H1 (cell line): ENCODE data around the gene RIPK4. TPM values are rescaled to one million over a fixed set of nuclear protein-coding genes. Genes with fewer than 3 reads are reported as not detected.
A peak's percentile ranks its signal among the peaks of the same experiment; 100 is the strongest.

ENCODE experiments used
- CTCF ChIA-PET: fragments of 300-600 bp; sonication (Branson Sonifier 250); formaldehyde crosslinking; loops from one replicate; lab custom pipeline; 2021; ENCODE audit not compliant: partially characterized antibody; lab: Charles Lee
- POLR2A ChIA-PET: fragments of 300-600 bp; sonication (Branson Sonifier 250); formaldehyde crosslinking; loops from one replicate; lab custom pipeline; 2021; ENCODE audit warnings: inconsistent platforms; ENCODE audit not compliant: partially characterized antibody; lab: Charles Lee
- DNase-seq, 2 experiments: peaks; one replicate each; pipeline versions ENCODE4 v3.0.0 to v3.0.0-alpha.2; 2010 to 2022; ENCODE audit warnings: low spot score in 2 of 2, low read depth in 1 of 2, mixed read lengths in 1 of 2
- FAIRE-seq: peaks from 2 replicates; lab custom pipeline; 2011; peaks lifted over from hg19 to GRCh38; lab: Jason Lieb, UNC
- H2AFZ ChIP-seq: 2 replicates; pipeline ENCODE4 v1.8.1; 2012; ENCODE audit warnings: low read length, inconsistent platforms
- H2AK5ac ChIP-seq: 2 replicates; pipeline ENCODE4 v1.6.1; 2013; ENCODE audit warnings: low read depth, low read length
- H2BK120ac ChIP-seq: replicated peaks from 2 replicates; pipeline ENCODE3; 2013; ENCODE audit warnings: low read depth, low read length, inconsistent platforms
- H2BK12ac ChIP-seq: 2 replicates; pipeline ENCODE4 v1.6.1; 2013; ENCODE audit warnings: low read depth, low read length
- H2BK15ac ChIP-seq: 2 replicates; pipeline ENCODE4 v1.6.1; 2013; ENCODE audit warnings: low read length
- H2BK20ac ChIP-seq: 2 replicates; pipeline ENCODE4 v1.6.1; 2013; ENCODE audit warnings: low read length
- H2BK5ac ChIP-seq: 2 replicates; pipeline ENCODE4 v1.6.1; 2013; ENCODE audit warnings: low read depth, low read length
- H3K14ac ChIP-seq: 2 replicates; pipeline ENCODE4 v1.6.1; 2013; ENCODE audit warnings: inconsistent platforms; ENCODE audit not compliant: insufficient read length
- H3K18ac ChIP-seq: 2 replicates; pipeline ENCODE4 v1.6.1; 2013; ENCODE audit warnings: low read length; ENCODE audit errors: extremely low read depth
- H3K23ac ChIP-seq: 2 replicates; pipeline ENCODE4 v1.6.1; 2013; ENCODE audit warnings: inconsistent platforms; ENCODE audit not compliant: insufficient read length
- H3K23me2 ChIP-seq: 2 replicates; pipeline ENCODE4 v1.6.1; 2013; ENCODE audit warnings: low read depth, low read length
- H3K27ac ChIP-seq: 2 replicates; pipeline ENCODE4 v1.6.1; 2011; ENCODE audit warnings: low read depth, low read length, inconsistent platforms
- H3K27me3 ChIP-seq, 4 experiments: replicated peaks in 1 of 4; 1 replicate in 1 of 4; 2 replicates in 3 of 4; pipeline versions ENCODE4 v1.6.1 to v1.8.1; 2011 to 2013; ENCODE audit warnings: low read length in 3 of 4, mild to moderate bottlenecking in 3 of 4, inconsistent platforms in 2 of 4, mixed read lengths in 2 of 4, moderate library complexity in 1 of 4; ENCODE audit not compliant: control insufficient read depth in 3 of 4, insufficient read depth in 3 of 4; ENCODE audit errors: extremely low read depth in 1 of 4
- H3K36me3 ChIP-seq, 4 experiments: 2 replicates each; pipeline versions ENCODE4 v1.6.1 to v1.8.1; 2011 to 2013; ENCODE audit warnings: mild to moderate bottlenecking in 4 of 4, low read length in 3 of 4, moderate library complexity in 2 of 4, control low read depth in 1 of 4, inconsistent platforms in 1 of 4; ENCODE audit not compliant: insufficient read depth in 4 of 4, control insufficient read depth in 2 of 4
- H3K4ac ChIP-seq: replicated peaks from 2 replicates; pipeline ENCODE3; 2013; ENCODE audit warnings: low read length, low read depth, mixed read lengths, inconsistent platforms; ENCODE audit not compliant: insufficient read length
- H3K4me1 ChIP-seq, 4 experiments: replicated peaks in 1 of 4; 1 replicate in 1 of 4; 2 replicates in 3 of 4; pipeline versions ENCODE4 v1.6.1 to v1.8.1; 2011 to 2013; ENCODE audit warnings: low read length in 3 of 4, inconsistent platforms in 2 of 4, mixed read lengths in 1 of 4; ENCODE audit not compliant: insufficient read depth in 4 of 4, control insufficient read depth in 3 of 4
- H3K4me2 ChIP-seq, 2 experiments: 2 replicates each; pipeline versions ENCODE4 v1.6.1 to v1.8.1; 2011 to 2013; ENCODE audit warnings: low read depth in 2 of 2, low read length in 2 of 2, control low read depth in 1 of 2, inconsistent platforms in 1 of 2, mild to moderate bottlenecking in 1 of 2; ENCODE audit not compliant: insufficient read depth in 1 of 2
- H3K4me3 ChIP-seq, 4 experiments: fragments of 200-600, 300-600 bp in 1 of 4; sonication (generic), shearing (Covaris generic), sonication (Bioruptor Twin) in 1 of 4; 2 replicates each; pipeline versions ENCODE4 v1.5.1 to v1.8.1; 2011 to 2016; ENCODE audit warnings: low read length in 4 of 4, low read depth in 3 of 4, control low read depth in 2 of 4, inconsistent platforms in 2 of 4, mild to moderate bottlenecking in 2 of 4, mixed read lengths in 1 of 4, moderate library complexity in 1 of 4; ENCODE audit not compliant: insufficient read depth in 2 of 4; ENCODE audit errors: extremely low read depth in 1 of 4
- H3K56ac ChIP-seq: replicated peaks from 2 replicates; pipeline ENCODE3; 2013; ENCODE audit warnings: low read depth, mild to moderate bottlenecking, mixed read lengths, low read length, inconsistent platforms; ENCODE audit not compliant: insufficient read length
- H3K79me1 ChIP-seq: 2 replicates; pipeline ENCODE4 v1.6.1; 2013; ENCODE audit warnings: low read depth, low read length, control low read depth
- H3K79me2 ChIP-seq, 2 experiments: 2 replicates each; pipeline versions ENCODE4 v1.6.1 to v1.8.1; 2012 to 2013; ENCODE audit warnings: low read length in 2 of 2, mild to moderate bottlenecking in 2 of 2, inconsistent platforms in 1 of 2; ENCODE audit not compliant: insufficient read depth in 2 of 2, control insufficient read depth in 1 of 2
- H3K9ac ChIP-seq, 4 experiments: replicated peaks in 1 of 4; 1 replicate in 1 of 4; 2 replicates in 3 of 4; pipeline versions ENCODE4 v1.6.1 to v1.8.1; 2011 to 2013; ENCODE audit warnings: low read depth in 3 of 4, low read length in 3 of 4, control low read depth in 2 of 4, mild to moderate bottlenecking in 2 of 4, moderate library complexity in 2 of 4, inconsistent platforms in 1 of 4; ENCODE audit errors: extremely low read depth in 1 of 4
- H3K9me3 ChIP-seq, 2 experiments: 2 replicates each; pipeline versions ENCODE4 v1.6.1 to v1.8.1; 2012 to 2013; ENCODE audit warnings: mild to moderate bottlenecking in 2 of 2, moderate library complexity in 2 of 2, control low read depth in 1 of 2, inconsistent platforms in 1 of 2, low read depth in 1 of 2, low read length in 1 of 2, mixed read lengths in 1 of 2; ENCODE audit not compliant: insufficient read depth in 2 of 2
- H4K20me1 ChIP-seq, 2 experiments: replicated peaks in 1 of 2; 2 replicates each; pipeline versions ENCODE3 to v1.8.1; 2011 to 2013; ENCODE audit warnings: inconsistent platforms in 2 of 2, low read length in 2 of 2, mild to moderate bottlenecking in 1 of 2; ENCODE audit not compliant: insufficient read depth in 2 of 2, control insufficient read depth in 1 of 2
- H4K5ac ChIP-seq: 2 replicates; pipeline ENCODE4 v1.6.1; 2013; ENCODE audit warnings: low read length, low read depth, mixed read lengths, inconsistent platforms; ENCODE audit not compliant: insufficient read length
- H4K8ac ChIP-seq: 2 replicates; pipeline ENCODE4 v1.8.0; 2013; ENCODE audit warnings: mild to moderate bottlenecking, moderate library complexity, low read length, inconsistent platforms; ENCODE audit not compliant: insufficient read depth; ENCODE audit errors: extremely low read depth
- H4K91ac ChIP-seq: replicated peaks from 2 replicates; pipeline ENCODE3; 2013; ENCODE audit warnings: low read length, mixed read lengths, inconsistent platforms; ENCODE audit not compliant: insufficient read length
- BACH1 ChIP-seq: IDR thresholded peaks from 2 replicates; pipeline ENCODE4 v1.6.1; 2012; ENCODE audit warnings: low read length, improper control_type of control experiment
- KDM5A ChIP-seq: fragments of 200-600 bp; IDR thresholded peaks from 2 replicates; pipeline ENCODE4 v1.7.1; 2012; ENCODE audit warnings: mild to moderate bottlenecking, low read length, inconsistent platforms, mixed read lengths
- POLR2A ChIP-seq, 2 experiments: IDR thresholded peaks; 1 replicate in 1 of 2; 2 replicates in 1 of 2; pipeline ENCODE4 v1.6.1; 2011; ENCODE audit warnings: low read depth in 2 of 2, low read length in 2 of 2, mild to moderate bottlenecking in 2 of 2; ENCODE audit errors: control extremely low read depth in 1 of 2
- POLR2AphosphoS5 ChIP-seq: IDR thresholded peaks from 2 replicates; pipeline ENCODE4 v1.6.1; 2011; ENCODE audit warnings: low read depth, low read length
- RNF2 ChIP-seq: fragments of 200-900, 300-1000 bp; sonication (generic); IDR thresholded peaks from 2 replicates; pipeline ENCODE4 v1.7.1; 2016; ENCODE audit warnings: borderline replicate concordance, low read depth, mild to moderate bottlenecking, antibody characterized with exemption, low read length; ENCODE audit not compliant: poor library complexity, severe bottlenecking; ENCODE audit errors: missing control alignments
- TBP ChIP-seq: IDR thresholded peaks from 2 replicates; pipeline ENCODE4 v1.6.1; 2011; ENCODE audit warnings: low read depth, low read length, improper control_type of control experiment
- TCF12 ChIP-seq: IDR thresholded peaks from 2 replicates; pipeline ENCODE4 v1.6.1; 2011; ENCODE audit warnings: low read depth, mild to moderate bottlenecking, low read length
- TEAD4 ChIP-seq: IDR thresholded peaks from 2 replicates; pipeline ENCODE4 v1.6.1; 2012; ENCODE audit warnings: low read depth, low read length, inconsistent platforms, mixed read lengths
- WGBS, 2 experiments: shearing (Covaris generic) in 1 of 2; methylation state at CpG; one replicate each; pipeline versions ENCODE4 v1.1.6 to v1.1.7; 2013 to 2015; ENCODE audit warnings: low lambda C conversion rate in 2 of 2, mixed read lengths in 2 of 2, inconsistent platforms in 1 of 2, low coverage in 1 of 2, missing lambda C conversion rate in 1 of 2; ENCODE audit not compliant: insufficient replicate concordance in 2 of 2, insufficient coverage in 1 of 2, insufficient read length in 1 of 2; ENCODE audit errors: extremely low coverage in 1 of 2, missing lambda C conversion rate in 1 of 2; 5-methylcytosine and 5-hydroxymethylcytosine counted together
- polyA plus RNA-seq, 7 experiments: library from polyadenylated mRNA; depleted of rRNA in 3 of 7; stranded (reverse) in 5 of 7; unstranded in 2 of 7; fragments of >200 nt in 5 of 7; fragments of 200-250 nt in 2 of 7; gene quantifications; 1 replicate in 5 of 7; 2 replicates in 1 of 7; 4 replicates in 1 of 7; pipeline versions ENCODE4 v1.2.1 to v1.2.3, GENCODE V29; 2011 to 2013; ENCODE audit warnings: missing spikeins in 2 of 7, mixed read lengths in 2 of 7
- total RNA-seq: library from RNA; stranded (reverse); fragmentation: NEBNext Ultra II Directional; extraction: Animal tissue kit (Norgen Biotek cat#: 25700); gene quantifications from 2 replicates; pipeline ENCODE4 v1.2.1, GENCODE V29; 2021
- TF ChIP-seq, protein P1 (sequence below), 3 experiments: IDR thresholded peaks; 1 replicate in 2 of 3; 2 replicates in 1 of 3; pipeline versions ENCODE4 v1.5.1 to v1.6.1; 2011; ENCODE audit warnings: low read length in 3 of 3, mild to moderate bottlenecking in 3 of 3, inconsistent platforms in 2 of 3, low read depth in 1 of 3, moderate library complexity in 1 of 3; ENCODE audit not compliant: insufficient read depth in 1 of 3; ENCODE audit errors: control extremely low read depth in 1 of 3

RIPK4 gene
- total and polyA plus RNA-seq, 2 of the 8 experiments (the other 6 are each of a cell fraction or from before 2014, with no cell fraction given): 2.7 to 5.6 TPM

DNA sequence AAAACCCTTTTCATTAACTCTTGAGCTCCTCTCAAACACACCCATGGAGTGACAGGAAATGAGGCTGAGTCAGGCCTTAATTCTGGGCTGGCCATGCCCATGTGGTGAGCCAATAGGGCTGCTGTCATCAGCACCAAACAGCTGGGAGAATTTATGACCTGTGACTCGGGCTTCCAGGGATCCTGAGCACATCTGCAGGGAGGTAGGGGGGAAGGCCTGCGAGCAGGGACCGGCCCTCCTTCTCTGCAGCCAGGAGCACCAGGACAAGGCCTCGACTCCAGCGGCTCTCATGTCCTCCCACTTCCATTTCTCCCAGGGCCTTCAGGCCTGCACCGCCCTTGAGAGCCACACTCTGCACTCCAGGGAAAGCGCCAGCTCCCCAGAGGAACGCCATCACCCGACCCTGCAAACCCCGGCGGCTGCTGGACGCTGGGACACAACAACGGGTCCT, 14.6 kb downstream of the RIPK4 start:
- Histone ChIP-seq H4K91ac (no peak overlapping the region), H3K4me3 (no peak overlapping the region), H3K9ac (no peak overlapping the region), H3K27me3 (no peaks in the 10 kb centered on the region; a peak in 2 of 7 replicates), H2BK5ac (no peak overlapping the region; the same call in 1 of the 2 replicates), H2BK20ac (no peak overlapping the region), H4K5ac (no peak overlapping the region), H3K4me2 (no peak overlapping the region; a peak in 1 of 4 replicates), H3K36me3 (peaks cover 0 to 3% (median 1%) of the 10 kb centered on the region in 4 experiments; a peak in 3 of 8 replicates), H3K79me1 (peaks cover 3% of the 10 kb centered on the region; the same call in 1 of the 2 replicates), H2AK5ac (no peak overlapping the region; the same call in 1 of the 2 replicates), H3K23me2 (no peaks in the 10 kb centered on the region), H3K4ac (no peak overlapping the region), H3K23ac (no peak overlapping the region), H3K56ac (no peak overlapping the region), H2BK15ac (peak overlapping the region; percentile 50; the same call in 1 of the 2 replicates), H3K18ac (0 out of 2 replicates have a peak overlapping the region, but pooled peaks have one; percentile 14), H3K79me2 (no peaks in the 10 kb centered on the region), H3K4me1 (peaks cover 9 to 36% (median 22%) of the 10 kb centered on the region in 4 experiments), H3K14ac (no peak overlapping the region), H4K8ac (peak overlapping the region; percentile 59; the same call in 1 of the 2 replicates), H3K27ac (no peak overlapping the region), H4K20me1 (peaks cover 4 to 17% of the 10 kb centered on the region in 2 experiments), H2AFZ (no peak overlapping the region), H2BK12ac (no peak overlapping the region), H3K9me3 (no peaks in the 10 kb centered on the region), H2BK120ac (no peak overlapping the region)
- DNase-seq (no peak), FAIRE-seq (no peak)
- ChIA-PET CTCF (interaction anchor here (0.7 to 13.4 kb wide), 8 partner anchors 7 to 147 kb away, joined by 3 to 118 read pairs (median 6); no protein-coding TSS in a partner anchor), POLR2A (interaction anchor here (4.2 kb wide), 1 partner anchor 11 kb away, joined by 23 read pairs; no protein-coding TSS in a partner anchor)
- 78% methylated on average over 13 of the region's 13 CpGs; no CpG with 5 or more reads in 1 of the 2 experiments for WGBS, 2 experiments
- no peak for TF ChIP-seq KDM5A
- no peak for TF ChIP-seq TCF12
- TF ChIP-seq TEAD4: no peak
- no peak for TF ChIP-seq POLR2AphosphoS5
- no peak for TF ChIP-seq BACH1
- TF ChIP-seq, protein P1, sequence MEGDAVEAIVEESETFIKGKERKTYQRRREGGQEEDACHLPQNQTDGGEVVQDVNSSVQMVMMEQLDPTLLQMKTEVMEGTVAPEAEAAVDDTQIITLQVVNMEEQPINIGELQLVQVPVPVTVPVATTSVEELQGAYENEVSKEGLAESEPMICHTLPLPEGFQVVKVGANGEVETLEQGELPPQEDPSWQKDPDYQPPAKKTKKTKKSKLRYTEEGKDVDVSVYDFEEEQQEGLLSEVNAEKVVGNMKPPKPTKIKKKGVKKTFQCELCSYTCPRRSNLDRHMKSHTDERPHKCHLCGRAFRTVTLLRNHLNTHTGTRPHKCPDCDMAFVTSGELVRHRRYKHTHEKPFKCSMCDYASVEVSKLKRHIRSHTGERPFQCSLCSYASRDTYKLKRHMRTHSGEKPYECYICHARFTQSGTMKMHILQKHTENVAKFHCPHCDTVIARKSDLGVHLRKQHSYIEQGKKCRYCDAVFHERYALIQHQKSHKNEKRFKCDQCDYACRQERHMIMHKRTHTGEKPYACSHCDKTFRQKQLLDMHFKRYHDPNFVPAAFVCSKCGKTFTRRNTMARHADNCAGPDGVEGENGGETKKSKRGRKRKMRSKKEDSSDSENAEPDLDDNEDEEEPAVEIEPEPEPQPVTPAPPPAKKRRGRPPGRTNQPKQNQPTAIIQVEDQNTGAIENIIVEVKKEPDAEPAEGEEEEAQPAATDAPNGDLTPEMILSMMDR (IDR thresholded peaks at IDR 0.05; ENCODE audit: control extremely low read depth in 1 of 3, insufficient read depth in 1 of 3, low read depth in 1 of 3, low read length in 3 of 3): no peak
- TF ChIP-seq TBP: no peak
- TF ChIP-seq RNF2: no peak
- TF ChIP-seq POLR2A (IDR thresholded peaks at IDR 0.05; ENCODE audit: control extremely low read depth in 1 of 2, low read depth in 2 of 2, low read length in 2 of 2): no peak
